Upper lobe of left lung (tissue), 6 donors: ENCODE measurements around the gene TMEM235. TPM values are rescaled to one million over a fixed set of nuclear protein-coding genes. Genes with fewer than 3 reads are reported as not detected.

Experiments
- ATAC-seq, 2 donors: fragments of 200-7000 bp; cut with Tn5 transposase; one replicate each; pipeline ENCODE4 v1.9.1; 2022; ENCODE audit warnings: mild to moderate bottlenecking in 2 of 2, moderate library complexity in 2 of 2; ENCODE audit not compliant: low FRiP score in 2 of 2
- DNase-seq, 2 donors: peaks; one replicate each; pipeline ENCODE4 v3.0.0-alpha.2; 2019 to 2020
- H3K27ac ChIP-seq, 4 donors: fragments of 200-600 bp; sonication (generic); one replicate each; pipeline ENCODE4 v1.5.1; 2016 to 2019
- H3K27me3 ChIP-seq, 4 donors: fragments of 200-600 bp; sonication (generic); one replicate each; pipeline ENCODE4 v1.5.1; 2017 to 2019
- H3K36me3 ChIP-seq, 4 donors: fragments of 200-600 bp; sonication (generic); one replicate each; pipeline ENCODE4 v1.5.1; 2016 to 2019
- H3K4me1 ChIP-seq, 4 donors: fragments of 200-600 bp; sonication (generic); one replicate each; pipeline ENCODE4 v1.5.1; 2018 to 2019
- H3K4me3 ChIP-seq, 4 donors: fragments of 200-600 bp; sonication (generic); one replicate each; pipeline ENCODE4 v1.5.1; 2017 to 2019; ENCODE audit warnings: mild to moderate bottlenecking in 2 of 4, moderate library complexity in 1 of 4
- H3K9me3 ChIP-seq, 4 donors: fragments of 200-600 bp; sonication (generic); one replicate each; pipeline ENCODE4 v1.5.1; 2018 to 2019
- CTCF ChIP-seq, 6 experiments: fragments of 450-650 bp in 4 of 6; fragments of 200-600 bp in 2 of 6; sonication (generic) in 2 of 6; IDR thresholded peaks; one replicate each; pipeline ENCODE4 v1.5.1; 2016 to 2019; ENCODE audit warnings: antibody characterized with exemption in 6 of 6
- EP300 ChIP-seq, 4 donors: sonication (generic); formaldehyde crosslinking; IDR thresholded peaks; one replicate each; pipeline ENCODE4 v1.5.1; 2017; ENCODE audit warnings: antibody characterized with exemption in 4 of 4, control low read depth in 2 of 4
- POLR2A ChIP-seq, 4 donors: fragments of 450-650 bp; IDR thresholded peaks; one replicate each; pipeline ENCODE4 v1.5.1; 2016 to 2017; ENCODE audit warnings: antibody characterized with exemption in 4 of 4, mild to moderate bottlenecking in 2 of 4
- POLR2AphosphoS5 ChIP-seq, 2 donors: sonication (generic); formaldehyde crosslinking; IDR thresholded peaks; one replicate each; pipeline ENCODE4 v1.5.1; 2017; ENCODE audit warnings: antibody characterized with exemption in 2 of 2
- WGBS, 2 donors: methylation state at CpG; one replicate each; pipeline ENCODE4 v1.1.5; 2017 to 2018; 5-methylcytosine and 5-hydroxymethylcytosine counted together
- total RNA-seq, 6 donors: library from RNA; depleted of rRNA in 4 of 6; stranded (reverse); fragments of >200 nt in 4 of 6; gene quantifications; one replicate each; pipeline versions ENCODE4 v1.1.0 to v1.2.1, GENCODE V29; 2016 to 2021
- donor health status: DM: no; HTN: no; CAD: no; lungs with moderate emphysema.
- donor health status: DM: no; HTN: yes; CAD: no; lungs with severe emphysema.

TMEM235 gene
- total RNA-seq, 6 donors from 2014 or later, result not detected

GRCh38 chr17:78185981-78186691 lies 45.3 kb upstream of the TMEM235 start:
- peak overlapping the region; percentile 63 to 88 (median 81) for H3K27ac ChIP-seq
- H3K9me3 ChIP-seq, result no peaks in the 10 kb centered on the region
- peaks cover 0 to 8% (median 7%) of the 10 kb centered on the region in 4 donors for H3K36me3 ChIP-seq
- H3K4me1 ChIP-seq, result peaks cover 25 to 59% (median 34%) of the 10 kb centered on the region in 4 donors
- TF ChIP-seq POLR2AphosphoS5 (IDR thresholded peaks at IDR 0.05) (peak in 1 of 2 donors; percentile 30), POLR2A (IDR thresholded peaks at IDR 0.05) (peak in 1 of 4 donors; percentile 19), CTCF (IDR thresholded peaks at IDR 0.05) (no peak), EP300 (IDR thresholded peaks at IDR 0.05) (no peak)
- 46 to 51% methylated on average over 10 of the region's 10 CpGs for WGBS, 2 donors
- H3K27me3 ChIP-seq, result no peaks in the 10 kb centered on the region
- ATAC-seq (peak; percentile 75 to 79), DNase-seq (peak in 1 of 2 donors; percentile 83)
- H3K4me3 ChIP-seq, result peak overlapping the region in 3 of 4 donors; percentile 47 to 68 (median 64)

DNA sequence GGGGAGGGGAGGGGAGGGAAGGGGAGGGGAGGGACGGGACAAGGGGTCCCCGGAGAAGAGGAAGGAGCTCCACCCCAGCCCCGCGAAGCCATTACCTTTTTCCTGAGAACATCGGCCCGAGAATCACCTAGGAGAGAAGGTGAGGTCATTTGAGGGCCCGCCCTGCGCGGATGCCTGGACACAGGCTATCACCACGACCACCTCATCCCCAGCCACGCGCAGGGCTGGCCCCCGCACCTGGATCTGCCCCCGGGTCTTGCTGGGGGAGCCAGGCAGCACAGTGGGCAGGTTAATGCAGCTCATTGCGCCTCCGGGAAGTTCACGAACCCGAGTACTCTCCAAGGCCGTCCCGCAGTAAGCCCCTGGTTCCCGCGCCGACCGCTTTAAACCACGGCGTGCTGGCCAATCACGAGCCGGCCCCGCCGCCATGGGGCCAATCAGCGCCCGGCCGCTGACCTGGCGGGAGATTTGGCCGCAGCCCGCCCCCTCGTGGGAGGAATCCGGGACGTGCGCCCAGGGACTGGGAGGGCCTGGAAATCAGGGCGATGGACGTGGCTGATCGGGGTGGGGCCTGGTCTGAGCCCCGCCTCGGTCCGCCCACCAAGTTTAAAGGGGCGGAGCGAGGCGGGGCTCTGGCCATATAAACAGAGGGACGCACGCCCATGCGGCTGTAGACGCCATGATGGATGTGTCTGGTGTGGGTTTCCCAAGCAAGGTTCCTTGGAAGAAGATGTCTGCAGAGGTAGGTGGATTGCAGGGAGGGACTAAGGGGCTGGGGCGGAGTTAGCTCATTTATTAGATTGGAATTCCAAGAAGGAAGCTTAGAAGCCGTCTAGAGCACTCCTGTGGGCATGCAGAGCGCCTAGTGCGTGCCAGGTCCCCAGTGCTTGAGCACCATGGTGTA lies 44.5 kb upstream of the TMEM235 start, which contains the start of the genes AFMID and TK1:
Gene AFMID (plus strand): TSS at position 671 of the 904 bp plus-strand sequence. CDS start 9 bp downstream, at position 680.
Gene TK1 (minus strand): TSS at position 361 of the 904 bp plus-strand sequence. CDS start 58 bp downstream, at position 303.
- H3K27ac ChIP-seq, result peak within 1 kb of the TSS; percentile 63 to 88 (median 81)
- no peaks in the 10 kb centered on the region for H3K9me3 ChIP-seq
- WGBS, 2 donors, result 8 to 9% methylated on average over 19 to 22 of the region's 57 CpGs
- H3K4me3 ChIP-seq, result peak within 1 kb of the TSS; percentile 47 to 69 (median 66)
- TF ChIP-seq POLR2A (IDR thresholded peaks at IDR 0.05) (peak in 3 of 4 donors; percentile 27 to 83 (median 72)), CTCF (IDR thresholded peaks at IDR 0.05) (peak; percentile 72 to 98 (median 94)), POLR2AphosphoS5 (IDR thresholded peaks at IDR 0.05) (peak; percentile 62 to 88), EP300 (IDR thresholded peaks at IDR 0.05) (no peak)
- DNase-seq, result peak; percentile 98 to 99
- H3K36me3 ChIP-seq, result peaks cover 0 to 16% (median 12%) of the 10 kb centered on the region in 4 donors
- ATAC-seq, result peak; percentile 98
- peaks cover 25 to 59% (median 34%) of the 10 kb centered on the region in 4 donors for H3K4me1 ChIP-seq
- H3K27me3 ChIP-seq, result no peaks in the 10 kb centered on the region

- Histone ChIP-seq H3K4me1 (peaks cover 3 to 5% (median 4%) of the 10 kb centered on the region in 4 donors), H3K27me3 (no peaks in the 10 kb centered on the region), H3K9me3 (no peaks in the 10 kb centered on the region), H3K4me3 (no peak overlapping the region), H3K36me3 (peaks cover 0 to 59% (median 24%) of the 10 kb centered on the region in 4 donors), H3K27ac (peak overlapping the region in 1 of 4 donors; percentile 86)
- ATAC-seq (no peak), DNase-seq (no peak)
- TF ChIP-seq POLR2A (IDR thresholded peaks at IDR 0.05), result no peak
- TF ChIP-seq CTCF (IDR thresholded peaks at IDR 0.05), result no peak
- TF ChIP-seq POLR2AphosphoS5 (IDR thresholded peaks at IDR 0.05), result no peak
- 90 to 93% methylated on average over 5 of the region's 5 CpGs for WGBS, 2 donors
These were observed 34.7 kb upstream of the TMEM235 start for GRCh38 chr17:78196716-78197115.

- no peaks in the 10 kb centered on the region for H3K27me3 ChIP-seq
- H3K4me3 ChIP-seq, result no peak overlapping the region
- H3K4me1 ChIP-seq, result peaks cover 3 to 9% (median 4%) of the 10 kb centered on the region in 4 donors
- TF ChIP-seq EP300 (IDR thresholded peaks at IDR 0.05) (no peak), CTCF (IDR thresholded peaks at IDR 0.05) (no peak), POLR2AphosphoS5 (IDR thresholded peaks at IDR 0.05) (no peak), POLR2A (IDR thresholded peaks at IDR 0.05) (no peak)
- no peaks in the 10 kb centered on the region for H3K9me3 ChIP-seq
- 83 to 93% methylated on average over 7 to 9 of the region's 9 CpGs for WGBS, 2 donors
- DNase-seq (no peak), ATAC-seq (no peak)
- H3K36me3 ChIP-seq, result peaks cover 0 to 53% (median 22%) of the 10 kb centered on the region in 4 donors
- peak overlapping the region; percentile 81 to 90 (median 87) for H3K27ac ChIP-seq
These were observed 34.1 kb upstream of the TMEM235 start for GRCh38 chr17:78197147-78197832.
